Cardiac septum (tissue), 1 donor: Measurements from ENCODE around the gene ISG20. TPM values are rescaled to one million over a fixed set of nuclear protein-coding genes. Genes with fewer than 3 reads are reported as not detected.

Source experiments
- DNase-seq: peaks from one replicate; pipeline ENCODE4 v3.0.0-alpha.2; 2020; ENCODE audit warnings: low spot score
- intact Hi-C: fragments of 100-400 bp; cut with DNase I; formaldehyde crosslinking; loops from one replicate; pipeline ENCODE4 v1.14.0; 2022
- total RNA-seq: library from RNA; stranded (reverse); fragmentation: NEBNext Ultra II Directional; extraction: Animal tissue kit (Norgen Biotek cat#: 25700); gene quantifications from one replicate; pipeline ENCODE4 v1.2.1, GENCODE V29; 2021
- donor health status: DM: no; HTN: no; CAD: no.

Gene ISG20
- total RNA-seq, 1 donor from 2014 or later = 3.9 TPM

DNA sequence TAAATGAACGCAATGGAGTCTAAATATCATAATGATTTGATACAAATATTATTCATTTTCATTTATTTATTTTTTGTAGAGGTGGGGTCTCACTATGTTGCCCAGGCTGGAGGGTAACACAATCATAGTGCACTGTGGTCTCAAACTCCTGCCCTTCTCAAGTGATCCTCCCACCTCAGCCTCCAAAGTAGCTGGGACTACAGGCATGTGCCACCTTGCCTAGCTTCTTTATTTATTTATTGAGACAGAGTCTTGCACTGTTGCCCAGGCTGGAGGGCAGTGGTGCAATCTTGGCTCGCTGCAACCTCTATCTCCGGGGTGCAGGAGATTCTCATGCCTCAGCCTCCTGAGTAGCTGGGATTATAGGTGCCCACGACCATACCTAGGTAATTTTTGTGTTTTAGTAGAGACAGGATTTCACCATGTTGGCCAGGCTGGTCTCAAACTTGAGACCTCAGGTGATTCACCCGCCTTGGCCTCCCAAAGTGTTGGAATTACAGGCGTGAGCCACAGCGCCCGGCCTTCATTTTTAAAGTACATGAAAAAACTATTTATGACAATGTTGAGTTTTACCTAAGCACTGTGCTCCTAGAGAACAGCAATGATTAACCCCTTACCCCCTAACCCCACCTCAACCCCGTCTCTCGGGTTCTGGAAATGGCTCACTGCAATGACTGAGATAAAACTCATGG, 21.6 kb upstream of the ISG20 start:
- intact Hi-C loops = no loop called here

DNA sequence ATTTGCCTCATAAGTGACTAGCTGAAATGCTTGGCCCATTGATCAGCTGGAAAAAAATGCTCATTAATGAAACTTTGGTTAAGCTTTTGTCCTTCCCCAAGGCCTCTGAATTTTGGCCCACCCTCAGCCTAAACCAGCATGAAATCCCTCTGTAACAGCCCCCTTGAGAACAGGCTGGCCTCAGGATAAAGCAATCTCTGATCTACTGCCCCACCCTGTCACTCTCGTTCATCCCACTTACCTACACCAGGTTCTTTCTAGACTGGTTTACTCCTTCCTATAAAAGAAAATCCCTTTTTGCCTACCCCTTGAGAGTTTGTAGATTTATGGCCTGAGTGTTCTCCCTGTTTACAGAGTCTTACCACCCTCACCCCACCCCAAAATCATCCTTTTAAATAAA, 21.0 kb upstream of the ISG20 start:
- intact Hi-C loops = no loop called here
- DNase-seq = no peak

More for the DNA sequence above, 21.6 kb upstream of the ISG20 start:
- no peak for DNase-seq

DNA sequence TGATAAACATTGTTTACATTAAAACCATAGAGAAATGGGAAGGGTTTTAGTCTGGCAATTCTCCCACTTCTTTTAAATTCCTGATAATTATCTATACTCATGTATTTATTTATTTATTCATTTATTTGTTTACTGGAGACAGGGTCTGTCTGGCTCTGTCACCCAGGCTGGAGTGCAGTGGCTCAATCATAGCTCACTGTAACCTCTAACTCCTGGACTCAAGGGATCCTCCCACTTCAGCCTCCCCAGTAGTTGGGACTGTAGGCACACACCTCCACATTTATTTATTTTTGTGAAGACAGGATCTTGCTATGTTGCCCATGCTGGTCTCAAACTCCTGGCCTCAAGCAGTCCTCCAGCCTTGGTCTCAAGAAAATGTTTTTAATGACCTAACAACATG, 20.1 kb upstream of the ISG20 start:
- intact Hi-C loops = no loop called here
- no peak for DNase-seq

DNA sequence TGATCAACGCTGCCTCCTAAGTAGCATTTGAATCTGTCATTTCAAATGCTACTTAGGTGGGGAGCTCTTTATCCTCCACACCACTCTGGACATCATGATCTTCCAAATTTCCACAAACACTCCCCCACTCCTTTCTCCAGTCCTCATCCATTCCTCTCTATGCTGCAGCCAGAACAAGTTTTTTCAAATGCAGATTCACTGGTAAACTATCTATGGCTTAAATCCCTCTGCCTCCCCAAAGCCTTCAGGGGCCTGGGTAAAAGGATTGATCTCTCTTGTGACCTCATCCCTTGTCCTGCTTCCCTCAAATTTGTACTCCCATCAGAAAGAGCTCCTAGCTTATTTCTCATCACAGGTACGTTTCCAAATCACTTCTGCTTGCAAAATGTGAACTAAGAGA, 19.0 kb upstream of the ISG20 start:
- no peak for DNase-seq
- intact Hi-C loops = loop anchor here (5.0 kb wide), 1 partner anchor 278 kb away; the partner anchor contains the start of gene HAPLN3

DNA sequence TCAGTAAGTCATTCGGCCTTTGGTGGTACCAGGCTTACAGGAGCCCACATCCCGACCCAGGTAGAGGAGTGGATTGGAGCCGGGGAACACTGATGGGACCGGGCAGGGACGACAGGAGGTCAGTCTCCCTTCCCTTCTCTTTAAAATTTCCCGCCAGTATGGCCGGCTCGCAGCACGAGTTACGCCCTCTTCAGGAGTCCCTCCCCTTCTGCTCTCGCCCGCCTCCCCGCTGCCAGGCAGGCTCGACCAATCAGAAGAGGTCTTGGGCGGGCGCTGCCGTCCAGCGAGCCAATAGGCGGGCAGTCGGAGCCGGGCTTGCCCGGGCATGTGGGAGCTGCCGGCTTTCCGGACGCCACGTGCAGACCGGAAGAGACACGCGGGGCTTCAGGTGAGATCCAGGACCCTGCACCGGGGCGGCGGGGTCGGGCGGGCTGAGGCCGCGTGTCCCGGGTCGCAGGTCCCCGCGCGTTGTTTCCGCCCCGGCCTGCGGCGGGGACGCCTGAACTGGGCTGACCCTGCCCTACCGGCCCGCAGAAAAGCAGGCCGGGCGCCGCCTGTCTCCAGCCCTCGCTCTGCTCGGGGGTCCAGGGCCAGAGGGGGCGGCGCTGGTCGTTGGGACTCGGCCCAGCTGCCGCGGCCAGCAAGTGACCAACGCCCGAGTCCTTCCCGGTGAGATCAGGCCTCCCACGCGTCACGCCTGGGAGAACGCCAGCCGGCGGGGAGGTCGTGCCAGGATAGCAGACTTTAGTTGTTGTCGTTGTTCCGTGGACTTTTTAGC, 17.6 kb upstream of the ISG20 start, which contains the start of gene AEN:
Gene AEN, plus strand, starts transcription at position 346 of the 778 bp plus-strand sequence. CDS start 4,870 bp downstream, outside the sequence.
- intact Hi-C loops = loop anchor here (5.0 kb wide), 1 partner anchor 276 kb away; the partner anchor contains the start of gene HAPLN3

DNA sequence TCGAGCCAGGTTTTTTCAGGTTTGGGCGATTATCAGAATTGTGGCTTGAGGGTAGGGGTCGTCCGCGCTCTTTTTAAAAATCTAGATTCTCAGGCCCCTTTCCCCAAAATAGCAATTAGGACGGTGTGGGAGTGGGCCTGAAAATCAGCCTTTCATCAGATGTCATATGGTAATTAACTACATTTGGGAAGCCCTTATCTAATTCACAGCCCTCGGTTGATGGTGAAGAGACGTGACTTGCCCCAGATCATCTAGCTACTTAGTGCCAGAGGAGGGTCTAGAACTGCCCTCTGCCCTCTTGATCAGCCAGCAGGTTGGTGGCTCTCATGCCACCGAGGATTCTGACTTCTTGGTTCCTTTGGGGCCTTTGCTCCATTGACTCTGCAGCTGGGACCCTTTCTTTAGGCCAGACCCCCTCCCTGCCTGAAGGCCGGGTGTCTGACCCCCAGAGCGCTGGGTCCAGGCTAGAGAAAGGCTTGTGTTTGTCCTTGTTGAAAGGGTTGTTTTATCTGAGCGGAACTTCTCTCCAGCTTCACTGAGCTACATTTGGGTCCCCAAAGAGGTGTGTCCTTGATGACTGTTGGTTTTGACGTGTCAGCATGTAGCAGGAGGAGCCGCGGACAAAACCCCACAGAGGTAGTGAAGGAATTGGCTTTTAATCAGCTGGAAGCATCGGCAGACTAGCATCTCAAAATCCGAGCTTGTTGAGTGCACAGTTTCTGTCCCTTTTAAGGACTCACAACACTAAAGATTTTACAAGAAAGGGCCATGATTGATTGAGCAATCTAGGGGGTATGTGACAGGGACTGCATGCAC, 16.8 kb upstream of the ISG20 start:
- DNase-seq = no peak
- intact Hi-C loops = loop anchor here (5.0 kb wide), 1 partner anchor 275 kb away; the partner anchor contains the start of gene HAPLN3

More for the DNA sequence above, 17.6 kb upstream of the ISG20 start, which contains the start of gene AEN:
- DNase-seq = peak; percentile 98

DNA sequence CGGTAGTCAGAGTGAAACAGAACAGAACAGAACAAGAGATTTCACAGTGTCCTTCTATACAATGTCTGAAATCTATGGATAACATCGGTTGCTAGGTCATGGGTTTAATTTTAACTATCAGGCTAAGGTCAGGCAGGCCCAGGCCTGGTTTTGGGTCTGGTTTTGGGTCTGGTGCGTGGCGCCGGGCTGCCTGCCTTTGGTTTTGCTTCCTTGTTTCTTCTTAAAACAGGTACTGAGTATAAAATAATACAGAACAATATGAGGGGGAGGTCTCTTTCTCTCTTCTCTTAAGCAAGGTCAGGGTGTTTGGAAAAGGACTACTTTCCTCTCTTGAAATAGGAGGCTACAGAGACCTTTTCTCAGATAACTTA, 16.2 kb upstream of the ISG20 start:
- no peak for DNase-seq
- intact Hi-C loops = loop anchor here (5.0 kb wide), 1 partner anchor 275 kb away; the partner anchor contains the start of gene HAPLN3

DNA sequence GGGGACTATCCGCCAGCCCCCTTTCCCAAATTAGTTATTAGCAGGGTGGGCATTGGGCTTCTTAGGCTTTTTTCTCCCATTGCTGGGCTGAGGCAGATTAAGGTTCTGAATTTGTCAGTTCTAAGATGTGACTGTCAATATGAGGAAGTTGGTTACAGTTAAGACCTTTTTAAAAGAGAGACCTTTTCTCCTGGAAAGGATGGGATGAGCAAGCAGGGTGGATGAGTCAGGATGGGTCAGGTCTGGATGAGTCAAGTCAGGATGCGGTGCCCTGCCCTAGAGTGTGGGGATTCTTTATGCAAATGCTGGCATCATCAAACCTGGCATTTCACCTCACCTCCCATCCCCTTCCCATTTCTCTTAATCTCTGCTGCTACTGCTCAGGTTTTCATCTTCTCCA, 15.8 kb upstream of the ISG20 start:
- intact Hi-C loops = loop anchor here (5.0 kb wide), 1 partner anchor 274 kb away; the partner anchor contains the start of gene HAPLN3
- DNase-seq = no peak

DNA sequence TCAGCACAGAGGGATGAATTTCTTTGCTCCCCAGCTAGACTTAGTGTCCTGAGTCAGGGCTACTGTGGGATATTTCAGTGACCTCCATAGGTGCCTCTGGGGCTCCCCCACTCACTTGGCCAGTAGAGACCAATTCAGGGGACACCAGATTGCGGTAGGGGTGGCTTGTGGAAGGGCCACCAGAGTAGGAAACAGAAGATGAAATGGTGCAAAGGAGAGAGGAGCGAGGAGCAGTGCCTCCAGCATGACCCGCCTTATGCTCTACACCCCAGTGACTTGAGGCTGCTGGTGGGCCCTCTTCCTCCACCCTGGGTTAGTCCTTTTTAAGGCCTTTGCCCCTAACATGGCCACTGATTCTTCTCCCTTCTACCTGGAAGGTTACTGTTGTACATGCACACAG, 15.2 kb upstream of the ISG20 start:
- DNase-seq = no peak
- intact Hi-C loops = loop anchor here (5.0 kb wide), 1 partner anchor 274 kb away; the partner anchor contains the start of gene HAPLN3

DNA sequence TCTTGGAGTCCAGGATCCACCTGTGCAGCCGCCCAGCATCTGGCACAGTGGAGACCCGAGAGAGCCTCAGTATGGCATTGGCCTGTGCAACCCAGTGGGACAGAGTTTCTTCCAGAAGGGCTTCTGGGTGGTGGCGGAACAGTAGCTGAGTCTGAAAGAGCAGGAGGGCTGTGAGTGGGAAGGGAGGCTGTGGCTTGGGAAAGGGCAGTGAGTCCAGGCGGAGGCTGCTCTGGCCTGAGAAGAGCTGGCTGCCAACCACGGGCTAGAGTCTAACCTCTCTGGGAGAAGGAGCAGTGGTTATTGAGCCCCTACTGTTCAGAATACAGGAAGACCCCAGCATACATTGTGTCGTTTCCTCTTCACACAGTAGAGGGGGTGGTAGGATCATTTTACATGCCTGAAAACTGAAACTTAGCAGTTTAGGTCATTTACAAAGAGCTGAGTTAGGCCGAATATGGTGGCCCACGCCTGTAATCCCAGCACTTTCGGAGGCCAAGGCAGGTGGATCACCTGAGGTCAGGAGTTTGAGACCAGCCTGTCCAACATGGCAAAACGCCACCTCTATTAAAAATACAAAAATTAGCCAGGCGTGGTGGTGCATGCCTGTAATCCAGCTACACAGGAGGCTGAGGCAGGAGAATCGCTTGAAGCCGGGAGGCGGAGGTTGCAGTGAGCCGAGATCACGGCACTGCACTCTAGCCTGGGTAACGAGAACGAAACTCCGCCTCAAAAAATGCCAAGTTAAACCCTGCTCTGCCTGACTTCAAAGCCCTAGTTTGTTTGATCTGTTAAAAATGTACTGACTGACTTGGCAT, 14.5 kb upstream of the ISG20 start:
- intact Hi-C loops = loop anchor here (5.0 kb wide), 1 partner anchor 273 kb away; the partner anchor contains the start of gene HAPLN3
- no peak for DNase-seq

DNA sequence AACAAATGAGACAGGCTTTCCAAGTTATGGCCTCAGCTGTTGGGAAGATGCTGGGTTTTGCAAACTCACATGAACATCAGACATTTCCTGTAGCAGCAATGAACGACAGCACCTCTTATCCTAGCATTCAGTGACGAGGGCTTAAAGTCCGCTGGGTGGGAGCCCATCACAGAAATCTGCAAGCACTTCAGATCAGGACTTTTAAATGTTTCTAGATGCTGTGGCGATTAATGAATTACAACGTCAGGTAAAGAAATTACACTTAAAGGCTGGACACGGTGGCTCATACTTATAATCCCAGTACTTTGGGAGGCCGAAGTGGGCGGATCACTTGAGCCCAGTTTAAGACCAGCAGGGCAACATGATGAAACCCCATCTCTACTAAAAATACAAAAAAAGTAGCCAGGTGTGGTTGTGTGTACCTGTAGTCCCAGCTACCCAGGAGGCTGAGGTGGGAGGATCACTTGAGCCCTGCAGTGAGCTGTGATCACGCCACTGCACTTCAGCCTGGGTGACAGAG, 13.8 kb upstream of the ISG20 start:
- no peak for DNase-seq
- intact Hi-C loops = loop anchor here (5.0 kb wide), 1 partner anchor 272 kb away; the partner anchor contains the start of gene HAPLN3

DNA sequence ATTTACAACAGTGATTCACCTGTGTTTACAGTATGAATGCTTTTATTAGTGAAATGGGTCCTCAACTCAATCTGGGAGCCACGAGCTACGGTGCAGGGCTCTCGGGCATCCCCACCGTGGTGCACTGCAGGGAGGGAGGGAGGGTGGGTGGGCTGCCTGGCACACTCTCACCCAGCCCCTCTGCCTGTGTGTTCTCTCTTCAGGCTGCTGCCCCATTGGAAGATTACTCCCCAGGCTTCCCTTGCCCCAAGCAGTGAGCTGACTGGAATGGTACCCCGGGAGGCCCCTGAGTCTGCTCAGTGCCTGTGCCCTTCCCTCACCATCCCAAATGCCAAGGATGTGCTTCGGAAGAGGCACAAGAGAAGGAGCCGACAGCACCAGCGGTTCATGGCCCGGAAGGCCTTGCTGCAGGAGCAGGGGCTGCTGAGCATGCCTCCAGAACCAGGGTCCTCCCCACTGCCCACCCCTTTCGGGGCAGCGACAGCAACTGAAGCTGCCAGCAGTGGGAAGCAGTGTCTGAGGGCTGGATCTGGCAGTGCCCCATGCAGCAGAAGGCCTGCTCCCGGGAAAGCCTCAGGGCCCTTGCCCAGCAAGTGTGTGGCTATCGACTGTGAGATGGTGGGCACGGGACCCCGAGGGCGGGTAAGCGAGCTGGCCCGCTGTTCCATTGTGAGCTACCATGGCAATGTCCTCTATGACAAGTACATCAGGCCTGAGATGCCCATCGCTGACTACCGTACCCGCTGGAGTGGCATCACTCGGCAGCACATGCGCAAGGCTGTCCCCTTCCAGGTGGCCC, 12.7 kb upstream of the ISG20 start:
- intact Hi-C loops = no loop called here
- no peak for DNase-seq

DNA sequence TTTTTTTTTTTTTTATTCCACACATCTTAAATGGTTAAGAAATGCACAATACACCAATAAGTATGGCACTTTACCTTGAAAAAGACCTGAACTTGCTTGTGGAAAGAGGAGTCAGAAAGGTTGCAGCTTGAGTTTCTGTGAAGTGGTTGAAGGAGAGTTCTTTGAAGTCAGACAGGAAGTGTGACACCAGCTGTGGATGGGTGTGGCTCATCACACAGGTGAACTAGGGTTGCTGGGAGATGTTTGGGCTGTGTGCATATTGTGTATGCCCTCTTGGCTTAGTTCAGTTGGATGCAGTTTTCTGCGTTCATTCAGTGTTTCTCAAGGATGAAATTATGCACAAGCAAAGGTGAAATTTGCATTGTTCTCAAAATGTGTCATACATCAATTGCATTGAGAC, 11.4 kb upstream of the ISG20 start:
- DNase-seq = no peak
- intact Hi-C loops = no loop called here

DNA sequence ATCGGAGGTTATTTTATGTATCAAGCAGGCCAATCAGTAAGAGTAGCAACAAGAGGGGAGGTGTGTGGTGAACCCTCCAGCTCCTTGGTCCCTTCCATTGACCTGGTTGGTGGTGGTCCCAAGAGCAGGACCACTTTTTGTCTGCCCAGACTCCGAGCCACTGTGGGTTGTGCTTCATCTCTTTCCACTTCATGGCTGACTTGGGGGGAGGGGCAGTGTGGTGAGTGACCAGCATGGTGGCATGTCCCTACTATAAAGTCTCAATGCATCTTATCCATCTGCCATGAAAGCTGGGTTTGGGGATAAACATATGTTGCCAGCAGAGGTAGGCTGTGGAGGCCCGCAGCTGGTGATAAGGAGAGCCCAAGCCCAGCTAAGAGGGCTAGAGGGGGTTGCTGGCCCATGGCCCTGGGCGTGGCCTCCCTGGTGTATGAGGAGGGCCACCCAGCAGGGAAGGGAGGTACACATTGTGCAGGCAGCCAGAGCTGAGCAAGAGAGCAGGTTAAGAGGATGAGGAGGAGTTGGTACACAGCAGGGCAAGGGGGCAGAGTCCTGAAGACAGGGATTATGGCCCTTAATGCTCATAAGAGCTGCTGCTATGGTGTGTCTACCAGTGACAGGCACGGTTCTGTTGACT, 10.7 kb upstream of the ISG20 start:
- intact Hi-C loops = no loop called here
- no peak for DNase-seq

DNA sequence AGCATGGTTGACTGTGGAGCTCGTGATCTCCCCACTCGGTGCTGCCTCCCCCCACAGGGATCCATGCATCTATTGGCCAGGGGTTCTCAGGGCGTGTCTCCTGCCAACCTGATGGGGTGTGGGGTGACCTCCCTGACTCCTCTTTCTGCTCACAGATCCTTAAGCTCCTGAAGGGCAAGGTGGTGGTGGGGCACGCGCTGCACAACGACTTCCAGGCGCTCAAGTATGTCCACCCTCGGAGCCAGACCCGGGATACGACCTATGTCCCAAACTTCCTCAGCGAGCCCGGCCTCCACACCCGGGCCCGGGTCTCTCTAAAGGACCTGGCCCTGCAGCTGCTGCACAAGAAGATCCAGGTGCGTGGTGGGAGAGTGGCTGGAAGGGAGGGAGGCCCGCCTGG, 9.7 kb upstream of the ISG20 start:
- intact Hi-C loops = no loop called here
- no peak for DNase-seq

DNA sequence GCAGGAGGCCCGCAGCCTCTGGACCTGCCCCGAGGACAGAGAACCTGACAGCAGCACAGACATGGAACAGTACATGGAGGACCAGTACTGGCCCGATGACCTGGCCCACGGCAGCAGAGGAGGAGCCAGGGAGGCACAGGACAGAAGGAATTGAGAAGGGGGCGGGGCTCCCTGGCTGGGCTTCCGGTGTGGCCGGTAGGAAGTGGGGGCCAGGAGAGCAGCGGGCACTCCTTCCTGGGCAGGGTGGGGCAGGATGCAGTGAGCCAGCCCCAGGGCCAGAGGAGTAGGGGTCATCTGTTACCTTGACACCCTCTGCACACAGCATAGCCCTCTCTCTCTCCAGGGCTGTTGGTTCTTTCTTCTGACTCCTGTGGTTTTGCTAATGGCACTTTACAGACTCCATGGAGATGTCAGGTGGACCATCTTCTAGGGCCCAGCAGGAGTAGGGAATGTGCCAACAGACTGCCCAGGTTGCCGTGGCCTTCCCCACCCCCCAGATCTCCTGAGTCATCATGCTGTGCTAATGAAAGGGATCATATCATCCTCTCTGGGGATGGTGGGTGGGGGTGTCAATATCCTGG, 8.6 kb upstream of the ISG20 start:
- DNase-seq = no peak
- intact Hi-C loops = no loop called here
